IMR-90 (cell line): ENCODE measurements around the gene DCP2. TPM values are rescaled to one million over a fixed set of nuclear protein-coding genes. Genes with fewer than 3 reads are reported as not detected.

Experiments
- ATAC-seq: fragments of 200-7000 bp; cut with Tn5 transposase; 2 replicates; pipeline ENCODE4 v1.9.1; 2020; ENCODE audit warnings: low read depth, mild to moderate bottlenecking, moderate library complexity
- BruUV-seq: library from RNA; stranded (reverse); fragments of 400-500 nt; replicated peaks from 2 replicates; lab custom pipeline; 2021; lab: Mats Ljungman, UMichigan
- CTCF ChIA-PET: fragments of 300-600 bp; formaldehyde crosslinking; extraction: SDS; loops from one replicate; lab custom pipeline; 2021; ENCODE audit warnings: antibody characterized with exemption; lab: Yijun Ruan, JAX
- POLR2A ChIA-PET: fragments of 300-600 bp; sonication (Branson Sonifier 250); formaldehyde crosslinking; loops from one replicate; lab custom pipeline; 2022; ENCODE audit warnings: antibody characterized with exemption; ENCODE audit not compliant: unreplicated experiment; lab: Charles Lee
- DNase-seq: peaks from one replicate; pipeline ENCODE4 v3.0.0; 2013
- H2AFZ ChIP-seq: replicated peaks from 2 replicates; pipeline ENCODE3; 2013; ENCODE audit warnings: low read length, mild to moderate bottlenecking; ENCODE audit not compliant: poor library complexity
- H2AK5ac ChIP-seq: 2 replicates; pipeline ENCODE4 v1.6.1; 2013; ENCODE audit warnings: low read depth, low read length, inconsistent platforms
- H2AK9ac ChIP-seq: replicated peaks from 2 replicates; pipeline ENCODE3; 2013; ENCODE audit warnings: mild to moderate bottlenecking, low read depth, low read length, moderate library complexity; ENCODE audit not compliant: poor library complexity
- H2BK120ac ChIP-seq: 2 replicates; pipeline ENCODE4 v1.6.1; 2013; ENCODE audit warnings: low read depth, low read length, inconsistent platforms
- H2BK15ac ChIP-seq: 3 replicates; pipeline ENCODE4 v1.6.1; 2013; ENCODE audit warnings: low read depth, low read length, inconsistent platforms
- H2BK20ac ChIP-seq: 2 replicates; pipeline ENCODE4 v1.6.1; 2013; ENCODE audit warnings: low read depth, mild to moderate bottlenecking, inconsistent platforms, low read length, moderate library complexity
- H2BK5ac ChIP-seq: 2 replicates; pipeline ENCODE4 v1.6.1; 2013; ENCODE audit warnings: mild to moderate bottlenecking, low read depth, low read length, inconsistent platforms; ENCODE audit not compliant: poor library complexity, severe bottlenecking
- H3K14ac ChIP-seq: replicated peaks from 2 replicates; pipeline ENCODE4 v1.6.1; 2013; ENCODE audit warnings: low read depth, low read length, inconsistent platforms
- H3K18ac ChIP-seq: 2 replicates; pipeline ENCODE4 v1.6.1; 2013; ENCODE audit warnings: low read depth, low read length, control low read depth
- H3K23ac ChIP-seq: 2 replicates; pipeline ENCODE4 v1.6.1; 2013; ENCODE audit warnings: low read depth, low read length, inconsistent platforms
- H3K27ac ChIP-seq: 2 replicates; pipeline ENCODE4 v1.5.1; 2013; ENCODE audit warnings: mild to moderate bottlenecking, control low read depth, low read length; ENCODE audit not compliant: insufficient read depth
- H3K27me3 ChIP-seq: 2 replicates; pipeline ENCODE4 v1.6.1; 2013; ENCODE audit warnings: low read length; ENCODE audit not compliant: control insufficient read depth, insufficient read depth
- H3K36me3 ChIP-seq: 2 replicates; pipeline ENCODE4 v1.6.1; 2013; ENCODE audit warnings: low read length, mixed read lengths; ENCODE audit not compliant: control insufficient read depth, insufficient read depth
- H3K4ac ChIP-seq: 2 replicates; pipeline ENCODE4 v1.6.1; 2013; ENCODE audit warnings: low read depth, low read length, inconsistent platforms
- H3K4me1 ChIP-seq: 2 replicates; pipeline ENCODE4 v1.6.1; 2013; ENCODE audit warnings: low read length, mixed read lengths; ENCODE audit not compliant: control insufficient read depth, insufficient read depth
- H3K4me2 ChIP-seq: 2 replicates; pipeline ENCODE4 v1.6.1; 2013; ENCODE audit warnings: low read depth, mild to moderate bottlenecking, control low read depth, low read length, moderate library complexity
- H3K4me3 ChIP-seq: 2 replicates; pipeline ENCODE4 v1.5.1; 2013; ENCODE audit warnings: low read depth, mild to moderate bottlenecking, control low read depth, low read length, moderate library complexity; ENCODE audit not compliant: insufficient read depth
- H3K56ac ChIP-seq: 2 replicates; pipeline ENCODE4 v1.6.1; 2013; ENCODE audit warnings: low read length, inconsistent platforms; ENCODE audit not compliant: insufficient read depth; ENCODE audit errors: extremely low read depth
- H3K79me1 ChIP-seq, 2 experiments: 2 replicates each; pipeline ENCODE4 v1.6.1; 2013; ENCODE audit warnings: low read length in 2 of 2, inconsistent platforms in 1 of 2, low read depth in 1 of 2
- H3K9ac ChIP-seq: 2 replicates; pipeline ENCODE4 v1.6.1; 2013; ENCODE audit warnings: low read depth, low read length, control low read depth
- H3K9me1 ChIP-seq: 2 replicates; pipeline ENCODE4 v1.6.1; 2013; ENCODE audit warnings: low read length, inconsistent platforms; ENCODE audit not compliant: insufficient read depth
- H3K9me3 ChIP-seq: 2 replicates; pipeline ENCODE4 v1.6.1; 2013; ENCODE audit warnings: low read length; ENCODE audit not compliant: control insufficient read depth, insufficient read depth
- H4K20me1 ChIP-seq: 2 replicates; pipeline ENCODE4 v1.6.1; 2013; ENCODE audit warnings: low read length, inconsistent platforms; ENCODE audit not compliant: insufficient read depth
- H4K5ac ChIP-seq: 2 replicates; pipeline ENCODE4 v1.6.1; 2013; ENCODE audit warnings: mild to moderate bottlenecking, low read depth, low read length, control low read depth
- H4K8ac ChIP-seq, 2 experiments: 2 replicates each; pipeline ENCODE4 v1.6.1; 2013; ENCODE audit warnings: low read depth in 2 of 2, low read length in 2 of 2, control low read depth in 1 of 2, inconsistent platforms in 1 of 2
- H4K91ac ChIP-seq: 2 replicates; pipeline ENCODE4 v1.6.1; 2013; ENCODE audit warnings: low read depth, low read length, inconsistent platforms; ENCODE audit not compliant: insufficient read depth
- BHLHE40 ChIP-seq: fragments of 150-350 bp; IDR thresholded peaks from 2 replicates; pipeline ENCODE4 v1.6.1; 2016; ENCODE audit warnings: mild to moderate bottlenecking, low read depth, low read length
- CEBPB ChIP-seq: IDR thresholded peaks from 2 replicates; pipeline ENCODE4 v1.6.1; 2012; ENCODE audit warnings: low read depth, low read length, improper control_type of control experiment
- CHD1 ChIP-seq: IDR thresholded peaks from 2 replicates; pipeline ENCODE4 v1.6.1; 2012; ENCODE audit warnings: low read depth, low read length, improper control_type of control experiment
- CTCF ChIP-seq: conservative IDR thresholded peaks from 2 replicates; pipeline ENCODE4 v1.5.1; 2012; ENCODE audit warnings: mild to moderate bottlenecking, low read depth, low read length, improper control_type of control experiment
- ELK1 ChIP-seq: fragments of 150-350 bp; IDR thresholded peaks from 2 replicates; pipeline ENCODE4 v1.6.1; 2016; ENCODE audit warnings: low read depth, mild to moderate bottlenecking, low read length, moderate library complexity, borderline replicate concordance
- FOS ChIP-seq: fragments of 150-350 bp; IDR thresholded peaks from 2 replicates; pipeline ENCODE4 v1.6.1; 2016; ENCODE audit warnings: low read depth, low read length
- MAFK ChIP-seq: IDR thresholded peaks from 2 replicates; pipeline ENCODE4 v1.6.1; 2012; ENCODE audit warnings: low read depth, low read length, improper control_type of control experiment
- MAZ ChIP-seq: IDR thresholded peaks from 2 replicates; pipeline ENCODE4 v1.6.1; 2012; ENCODE audit warnings: low read depth, mild to moderate bottlenecking, low read length, improper control_type of control experiment, moderate library complexity, borderline replicate concordance
- MXI1 ChIP-seq: IDR thresholded peaks from 2 replicates; pipeline ENCODE4 v1.6.1; 2012; ENCODE audit warnings: low read depth, mild to moderate bottlenecking, low read length, moderate library complexity, borderline replicate concordance
- NFE2L2 ChIP-seq: fragments of 150-350 bp; IDR thresholded peaks from 2 replicates; pipeline ENCODE4 v1.6.1; 2016; ENCODE audit warnings: low read depth, mild to moderate bottlenecking, low read length
- POLR2A ChIP-seq: IDR thresholded peaks from 2 replicates; pipeline ENCODE4 v1.6.1; 2012; ENCODE audit warnings: mild to moderate bottlenecking, low read depth, low read length
- RAD21 ChIP-seq: IDR thresholded peaks from 2 replicates; pipeline ENCODE4 v1.6.1; 2012; ENCODE audit warnings: low read length, improper control_type of control experiment
- RCOR1 ChIP-seq: IDR thresholded peaks from 2 replicates; pipeline ENCODE4 v1.6.1; 2012; ENCODE audit warnings: mild to moderate bottlenecking, low read length, improper control_type of control experiment; ENCODE audit not compliant: insufficient replicate concordance
- RFX5 ChIP-seq: IDR thresholded peaks from 2 replicates; pipeline ENCODE4 v1.8.0; 2012; ENCODE audit warnings: low read depth, mild to moderate bottlenecking, low read length, moderate library complexity
- SMC3 ChIP-seq: fragments of 150-350 bp; IDR thresholded peaks from 2 replicates; pipeline ENCODE4 v1.6.1; 2016; ENCODE audit warnings: low read depth, mild to moderate bottlenecking, antibody characterized with exemption, low read length, moderate library complexity
- USF2 ChIP-seq: fragments of 150-350 bp; IDR thresholded peaks from 2 replicates; pipeline ENCODE4 v1.6.1; 2017; ENCODE audit warnings: mild to moderate bottlenecking, antibody characterized with exemption, low read length, low read depth
- WGBS, 2 experiments: methylation state at CpG; one replicate each; pipeline versions ENCODE4 v1.1.5 to v1.1.7; 2013; ENCODE audit warnings: missing lambda C conversion rate in 2 of 2; ENCODE audit not compliant: insufficient read length in 1 of 2; ENCODE audit errors: extremely low coverage in 2 of 2; 5-methylcytosine and 5-hydroxymethylcytosine counted together
- dilution Hi-C: fragments of 300-500 bp; cut with HindIII; formaldehyde crosslinking; loops from one replicate; pipeline ENCODE4 v1.14.3; 2018; ENCODE audit warnings: low sequenced_read_pairs; ENCODE audit not compliant: unreplicated experiment
- in situ Hi-C: fragments of 300-500 bp; cut with MboI; formaldehyde crosslinking; loops from 3 replicates; pipeline ENCODE4 v1.14.3; 2019; ENCODE audit warnings: low sequenced_read_pairs, inconsistent platforms, mixed read lengths
- intact Hi-C: fragments of 100-400 bp; cut with micrococcal nuclease; formaldehyde crosslinking; loops from 2 replicates; pipeline ENCODE4 v1.10.0; 2022
- polyA plus RNA-seq, 3 experiments: library from polyadenylated mRNA; depleted of rRNA; stranded (reverse); fragments of >200 nt; gene quantifications; 2 replicates each; pipeline ENCODE4 v1.2.3, GENCODE V29; 2012; ENCODE audit warnings: low replicate concordance in 1 of 3
- total RNA-seq: library from RNA; depleted of rRNA; stranded (reverse); fragments of >200 nt; gene quantifications from 2 replicates; pipeline ENCODE4 v1.2.3, GENCODE V29; 2012

Gene DCP2
- total and polyA plus RNA-seq, 2 of the 4 experiments (the other 2 are of a cell fraction): 6.9 to 18.6 TPM

GRCh38 chr5:112986224-112986623, 9.6 kb downstream of the DCP2 start:
- H4K8ac ChIP-seq: no peak overlapping the region
- no CpG with 5 or more reads among the region's 4 CpGs for WGBS, 2 experiments
- TF ChIP-seq CEBPB: no peak
- no peak for TF ChIP-seq USF2
- no peak for TF ChIP-seq RCOR1
- TF ChIP-seq RAD21: no peak
- no peak for TF ChIP-seq POLR2A
- TF ChIP-seq MXI1: no peak
- TF ChIP-seq MAFK: no peak
- TF ChIP-seq FOS: no peak
- TF ChIP-seq MAZ: no peak
- TF ChIP-seq CTCF: no peak
- no peak for TF ChIP-seq CHD1
- no peak for TF ChIP-seq RFX5
- no peak for TF ChIP-seq NFE2L2
- no peak for TF ChIP-seq ELK1
- no peak for TF ChIP-seq BHLHE40
- TF ChIP-seq SMC3: no peak
- peaks cover 2% of the 10 kb centered on the region; the same call in 1 of the 2 replicates for H3K4me1 ChIP-seq
- no peak overlapping the region for H2AK5ac ChIP-seq
- in situ Hi-C loops (loop anchor here (10.0 kb wide), 1 partner anchor 519 kb away; no protein-coding TSS in a partner anchor), intact Hi-C loops (no loop called here), dilution Hi-C loops (no loop called here)
- H3K79me1 ChIP-seq: peaks cover 18 to 68% of the 10 kb centered on the region in 2 experiments
- no peak overlapping the region for H4K5ac ChIP-seq
- no peak overlapping the region for H3K4me2 ChIP-seq
- CTCF ChIA-PET: interaction anchor here (1.4 kb wide), 1 partner anchor 10 kb away, joined by 5 read pairs; no protein-coding TSS in a partner anchor
- H2BK5ac ChIP-seq: no peak overlapping the region
- H3K23ac ChIP-seq: no peak overlapping the region
- no peak overlapping the region for H3K18ac ChIP-seq
- H2BK20ac ChIP-seq: no peak overlapping the region
- no peak overlapping the region for H3K27ac ChIP-seq
- H3K9me3 ChIP-seq: no peaks in the 10 kb centered on the region
- H3K27me3 ChIP-seq: no peaks in the 10 kb centered on the region
- no peak overlapping the region for H3K9ac ChIP-seq
- BruUV-seq: no TSS peak
- no peak overlapping the region for H2AK9ac ChIP-seq
- no peak for ATAC-seq
- H4K91ac ChIP-seq: no peak overlapping the region
- DNase-seq: no peak
- no peak overlapping the region for H2BK120ac ChIP-seq
- H3K4me3 ChIP-seq: no peak overlapping the region
- H2BK15ac ChIP-seq: no peak overlapping the region
- no peak overlapping the region for H2AFZ ChIP-seq
- POLR2A ChIA-PET: no interaction called here
- H4K20me1 ChIP-seq: peaks cover 33% of the 10 kb centered on the region; the same call in 1 of the 2 replicates
- peaks cover 3% of the 10 kb centered on the region; the same call in 1 of the 2 replicates for H3K36me3 ChIP-seq
- H3K56ac ChIP-seq: no peak overlapping the region
- H3K4ac ChIP-seq: no peak overlapping the region
- H3K14ac ChIP-seq: no peak overlapping the region
- peaks cover 2% of the 10 kb centered on the region; the same call in 1 of the 2 replicates for H3K9me1 ChIP-seq
